Smooth muscle cell (in vitro differentiated cells): Measurements from ENCODE around the gene ZBTB7C. TPM values are rescaled to one million over a fixed set of nuclear protein-coding genes. Genes with fewer than 3 reads are reported as not detected.

Experiments
- DNase-seq: peaks from one replicate; lab custom pipeline; 2025; ENCODE audit not compliant: unreplicated experiment; lab: John Stamatoyannopoulos, UW
- H2AFZ ChIP-seq: fragments of 200-600 bp; sonication (generic); 2 replicates; pipeline ENCODE4 v1.6.0; 2016; ENCODE audit warnings: antibody characterized with exemption, low read depth, mild to moderate bottlenecking
- H3F3A ChIP-seq: fragments of 200-600 bp; sonication (generic); 2 replicates; pipeline ENCODE4 v1.6.0; 2017; ENCODE audit warnings: antibody characterized with exemption, low read depth
- H3K27ac ChIP-seq: fragments of 200-600 bp; sonication (generic); 2 replicates; pipeline ENCODE4 v1.5.1; 2016; ENCODE audit warnings: low read depth, mild to moderate bottlenecking
- H3K27me3 ChIP-seq: fragments of 200-600 bp; sonication (generic); 2 replicates; pipeline ENCODE4 v1.6.1; 2016; ENCODE audit warnings: low read depth, mild to moderate bottlenecking
- H3K36me3 ChIP-seq: fragments of 200-600 bp; sonication (generic); 2 replicates; pipeline ENCODE4 v1.5.1; 2016; ENCODE audit warnings: low read depth
- H3K4me1 ChIP-seq: fragments of 200-600 bp; sonication (generic); 2 replicates; pipeline ENCODE4 v1.5.1; 2016; ENCODE audit warnings: low read depth
- H3K4me2 ChIP-seq: fragments of 200-600 bp; sonication (generic); 2 replicates; pipeline ENCODE4 v1.6.0; 2016; ENCODE audit warnings: mild to moderate bottlenecking
- H3K4me3 ChIP-seq: fragments of 200-600 bp; sonication (generic); 2 replicates; pipeline ENCODE4 v1.5.1; 2016; ENCODE audit warnings: mild to moderate bottlenecking
- H3K79me2 ChIP-seq: fragments of 200-600 bp; sonication (generic); 2 replicates; pipeline ENCODE4 v1.6.0; 2016; ENCODE audit warnings: low read depth, mild to moderate bottlenecking
- H3K9ac ChIP-seq: fragments of 200-600 bp; sonication (generic); 2 replicates; pipeline ENCODE4 v1.6.0; 2016; ENCODE audit warnings: low read depth
- H3K9me3 ChIP-seq: fragments of 200-600 bp; sonication (generic); replicated peaks from 2 replicates; pipeline ENCODE4 v1.5.1; 2016; ENCODE audit warnings: low read depth
- H4K20me1 ChIP-seq: fragments of 200-600 bp; sonication (generic); 2 replicates; pipeline ENCODE4 v1.6.0; 2016; ENCODE audit warnings: low read depth
- CTCF ChIP-seq: fragments of 200-600 bp; sonication (generic); IDR thresholded peaks from 2 replicates; pipeline ENCODE4 v1.5.1; 2017; ENCODE audit warnings: borderline replicate concordance, mild to moderate bottlenecking, antibody characterized with exemption; ENCODE audit not compliant: insufficient read depth, poor library complexity, severe bottlenecking
- WGBS: methylation state at CpG from one replicate; pipeline ENCODE4 v1.1.7; 2016; ENCODE audit warnings: low lambda C conversion rate; 5-methylcytosine and 5-hydroxymethylcytosine counted together
- polyA plus RNA-seq: library from polyadenylated mRNA; unstranded; fragments of >200 nt; fragmentation: Nextera tagmentation; extraction: Ambion mirVana; gene quantifications from 2 replicates; pipeline ENCODE4 v1.2.1, GENCODE V29; 2016
- total RNA-seq: library from RNA; depleted of rRNA; stranded (reverse); fragments of >200 nt; gene quantifications from 2 replicates; pipeline ENCODE4 v1.2.3, GENCODE V29; 2014

Gene ZBTB7C
- total and polyA plus RNA-seq, 2 experiments from 2014 or later, result 0.48 to 0.63 TPM

- Histone ChIP-seq H3K4me2 (no peak overlapping the region), H3K36me3 (no peaks in the 10 kb centered on the region), H3K9ac (no peak overlapping the region), H2AFZ (no peak overlapping the region), H3K4me1 (no peaks in the 10 kb centered on the region), H3K27me3 (peaks cover 12% of the 10 kb centered on the region), H3K27ac (no peak overlapping the region), H3K9me3 (no peaks in the 10 kb centered on the region), H3K4me3 (no peak overlapping the region), H3K79me2 (no peaks in the 10 kb centered on the region), H3F3A (no peaks in the 10 kb centered on the region), H4K20me1 (no peaks in the 10 kb centered on the region)
- WGBS, result 69% methylated on average over 3 of the region's 3 CpGs
- no peak for TF ChIP-seq CTCF
- no peak for DNase-seq
Observed at GRCh38 chr18:48250918-48251317, 158.3 kb downstream of the ZBTB7C start.

GRCh38 chr18:48250362-48250907 lies 158.7 kb downstream of the ZBTB7C start:
- no peak for TF ChIP-seq CTCF
- H3K27me3 ChIP-seq, result peaks cover 12% of the 10 kb centered on the region

GRCh38 chr18:48249854-48250253 lies 159.3 kb downstream of the ZBTB7C start:
- WGBS, result 89% methylated on average over 5 of the region's 5 CpGs
- no peaks in the 10 kb centered on the region for H3K36me3 ChIP-seq

More at GRCh38 chr18:48250362-48250907, 158.7 kb downstream of the ZBTB7C start:
- Histone ChIP-seq H3K9me3 (no peaks in the 10 kb centered on the region), H3K27ac (no peak overlapping the region), H3F3A (no peaks in the 10 kb centered on the region), H3K4me1 (no peaks in the 10 kb centered on the region), H3K4me2 (no peak overlapping the region), H3K9ac (no peak overlapping the region), H2AFZ (no peak overlapping the region), H3K4me3 (no peak overlapping the region), H3K79me2 (no peaks in the 10 kb centered on the region), H3K36me3 (no peaks in the 10 kb centered on the region), H4K20me1 (no peaks in the 10 kb centered on the region)
- WGBS, result 94% methylated on average over 1 of the region's 1 CpG
- DNase-seq, result no peak

More at GRCh38 chr18:48249854-48250253, 159.3 kb downstream of the ZBTB7C start:
- Histone ChIP-seq H3K4me3 (no peak overlapping the region), H4K20me1 (no peaks in the 10 kb centered on the region), H3K79me2 (no peaks in the 10 kb centered on the region), H3K27me3 (peaks cover 12% of the 10 kb centered on the region), H3F3A (no peaks in the 10 kb centered on the region), H3K4me2 (no peak overlapping the region), H2AFZ (no peak overlapping the region), H3K9ac (no peak overlapping the region), H3K9me3 (no peaks in the 10 kb centered on the region), H3K27ac (no peak overlapping the region), H3K4me1 (no peaks in the 10 kb centered on the region)
- TF ChIP-seq CTCF, result no peak
- no peak for DNase-seq
